Upper lobe of left lung (tissue), 6 donors: ENCODE measurements around the gene TMBIM4. TPM values are rescaled to one million over a fixed set of nuclear protein-coding genes. Genes with fewer than 3 reads are reported as not detected.

Experiments
- ATAC-seq, 2 donors: fragments of 200-7000 bp; cut with Tn5 transposase; one replicate each; pipeline ENCODE4 v1.9.1; 2022; ENCODE audit warnings: mild to moderate bottlenecking in 2 of 2, moderate library complexity in 2 of 2; ENCODE audit not compliant: low FRiP score in 2 of 2
- DNase-seq, 2 donors: peaks; one replicate each; pipeline ENCODE4 v3.0.0-alpha.2; 2019 to 2020
- H3K27ac ChIP-seq, 4 donors: fragments of 200-600 bp; sonication (generic); one replicate each; pipeline ENCODE4 v1.5.1; 2016 to 2019
- H3K27me3 ChIP-seq, 4 donors: fragments of 200-600 bp; sonication (generic); one replicate each; pipeline ENCODE4 v1.5.1; 2017 to 2019
- H3K36me3 ChIP-seq, 4 donors: fragments of 200-600 bp; sonication (generic); one replicate each; pipeline ENCODE4 v1.5.1; 2016 to 2019
- H3K4me1 ChIP-seq, 4 donors: fragments of 200-600 bp; sonication (generic); one replicate each; pipeline ENCODE4 v1.5.1; 2018 to 2019
- H3K4me3 ChIP-seq, 4 donors: fragments of 200-600 bp; sonication (generic); one replicate each; pipeline ENCODE4 v1.5.1; 2017 to 2019; ENCODE audit warnings: mild to moderate bottlenecking in 2 of 4, moderate library complexity in 1 of 4
- H3K9me3 ChIP-seq, 4 donors: fragments of 200-600 bp; sonication (generic); one replicate each; pipeline ENCODE4 v1.5.1; 2018 to 2019
- CTCF ChIP-seq, 6 experiments: fragments of 450-650 bp in 4 of 6; fragments of 200-600 bp in 2 of 6; sonication (generic) in 2 of 6; IDR thresholded peaks; one replicate each; pipeline ENCODE4 v1.5.1; 2016 to 2019; ENCODE audit warnings: antibody characterized with exemption in 6 of 6
- EP300 ChIP-seq, 4 donors: sonication (generic); formaldehyde crosslinking; IDR thresholded peaks; one replicate each; pipeline ENCODE4 v1.5.1; 2017; ENCODE audit warnings: antibody characterized with exemption in 4 of 4, control low read depth in 2 of 4
- POLR2A ChIP-seq, 4 donors: fragments of 450-650 bp; IDR thresholded peaks; one replicate each; pipeline ENCODE4 v1.5.1; 2016 to 2017; ENCODE audit warnings: antibody characterized with exemption in 4 of 4, mild to moderate bottlenecking in 2 of 4
- POLR2AphosphoS5 ChIP-seq, 2 donors: sonication (generic); formaldehyde crosslinking; IDR thresholded peaks; one replicate each; pipeline ENCODE4 v1.5.1; 2017; ENCODE audit warnings: antibody characterized with exemption in 2 of 2
- WGBS, 2 donors: methylation state at CpG; one replicate each; pipeline ENCODE4 v1.1.5; 2017 to 2018; 5-methylcytosine and 5-hydroxymethylcytosine counted together
- total RNA-seq, 6 donors: library from RNA; depleted of rRNA in 4 of 6; stranded (reverse); fragments of >200 nt in 4 of 6; gene quantifications; one replicate each; pipeline versions ENCODE4 v1.1.0 to v1.2.1, GENCODE V29; 2016 to 2021
- donor health status: DM: no; HTN: no; CAD: no; lungs with moderate emphysema.
- donor health status: DM: no; HTN: yes; CAD: no; lungs with severe emphysema.

Gene TMBIM4
- total RNA-seq, 6 donors from 2014 or later: 19.9 to 168 (median 114) TPM

GRCh38 chr12:66127650-66128049 is 42.1 kb downstream of the TMBIM4 start:
- no peaks in the 10 kb centered on the region for H3K27me3 ChIP-seq
- H3K36me3 ChIP-seq: peaks cover 13 to 53% (median 34%) of the 10 kb centered on the region in 4 donors
- DNase-seq: no peak
- peaks cover 11 to 27% (median 13%) of the 10 kb centered on the region in 4 donors for H3K4me1 ChIP-seq
- no peaks in the 10 kb centered on the region for H3K9me3 ChIP-seq
- H3K27ac ChIP-seq: no peak overlapping the region
- 82 to 91% methylated on average over 1 of the region's 1 CpG for WGBS, 2 donors
- TF ChIP-seq EP300 (IDR thresholded peaks at IDR 0.05): no peak
- TF ChIP-seq POLR2A (IDR thresholded peaks at IDR 0.05): no peak
- no peak for TF ChIP-seq POLR2AphosphoS5 (IDR thresholded peaks at IDR 0.05)
- no peak for TF ChIP-seq CTCF (IDR thresholded peaks at IDR 0.05)
- no peak for ATAC-seq
- H3K4me3 ChIP-seq: no peak overlapping the region

DNA sequence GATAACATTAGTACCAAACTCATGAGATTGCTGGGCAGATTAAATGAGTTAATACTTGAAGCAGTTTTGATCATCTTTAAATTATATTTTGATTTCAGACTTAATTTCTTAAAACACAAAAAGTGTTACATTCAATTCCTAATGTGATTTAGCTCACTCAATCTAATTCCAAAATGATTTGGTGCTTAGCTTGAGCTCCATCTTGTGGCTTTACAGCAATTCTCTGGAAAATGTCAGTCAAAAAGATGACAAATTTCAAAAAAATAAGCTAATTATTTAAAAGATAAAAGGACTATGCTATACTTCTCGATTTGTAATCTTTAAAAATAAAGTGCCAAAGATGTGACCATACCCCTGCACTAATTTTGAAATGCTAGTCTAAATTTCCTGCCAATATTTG is 49.3 kb downstream of the TMBIM4 start:
- Histone ChIP-seq H3K27ac (no peak overlapping the region), H3K4me3 (no peak overlapping the region), H3K9me3 (no peaks in the 10 kb centered on the region), H3K36me3 (peaks cover 15 to 52% (median 31%) of the 10 kb centered on the region in 4 donors), H3K4me1 (peaks cover 0 to 4% (median 0%) of the 10 kb centered on the region in 4 donors), H3K27me3 (no peaks in the 10 kb centered on the region)
- DNase-seq: no peak
- 82 to 84% methylated on average over 1 of the region's 1 CpG for WGBS, 2 donors
- no peak for ATAC-seq
- no peak for TF ChIP-seq POLR2AphosphoS5 (IDR thresholded peaks at IDR 0.05)
- TF ChIP-seq EP300 (IDR thresholded peaks at IDR 0.05): no peak
- TF ChIP-seq POLR2A (IDR thresholded peaks at IDR 0.05): no peak
- no peak for TF ChIP-seq CTCF (IDR thresholded peaks at IDR 0.05)

DNA sequence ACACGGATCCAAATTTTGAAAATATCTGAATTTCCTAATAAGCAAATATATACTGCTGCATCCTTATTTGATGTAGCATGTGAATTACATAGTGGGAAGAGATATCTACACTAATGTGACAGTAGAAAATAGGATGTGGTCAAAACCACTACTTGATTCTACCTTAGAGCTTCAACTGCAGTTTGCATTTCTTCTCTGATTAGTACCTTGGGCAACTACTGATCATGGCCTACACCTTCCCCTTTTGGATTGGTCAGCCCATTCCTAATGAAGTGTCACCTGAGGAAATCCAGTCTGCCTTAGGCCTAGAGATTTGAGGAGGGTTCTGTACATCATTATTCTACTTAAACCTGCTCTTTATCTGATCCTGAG is 49.9 kb downstream of the TMBIM4 start:
- Histone ChIP-seq H3K27me3 (no peaks in the 10 kb centered on the region), H3K36me3 (peaks cover 9 to 46% (median 28%) of the 10 kb centered on the region in 4 donors), H3K9me3 (no peaks in the 10 kb centered on the region), H3K4me3 (no peak overlapping the region), H3K4me1 (peaks cover 0 to 4% (median 0%) of the 10 kb centered on the region in 4 donors), H3K27ac (no peak overlapping the region)
- DNase-seq: no peak
- TF ChIP-seq POLR2A (IDR thresholded peaks at IDR 0.05): no peak
- 79 to 89% methylated on average over 1 of the region's 1 CpG for WGBS, 2 donors
- ATAC-seq: no peak

DNA sequence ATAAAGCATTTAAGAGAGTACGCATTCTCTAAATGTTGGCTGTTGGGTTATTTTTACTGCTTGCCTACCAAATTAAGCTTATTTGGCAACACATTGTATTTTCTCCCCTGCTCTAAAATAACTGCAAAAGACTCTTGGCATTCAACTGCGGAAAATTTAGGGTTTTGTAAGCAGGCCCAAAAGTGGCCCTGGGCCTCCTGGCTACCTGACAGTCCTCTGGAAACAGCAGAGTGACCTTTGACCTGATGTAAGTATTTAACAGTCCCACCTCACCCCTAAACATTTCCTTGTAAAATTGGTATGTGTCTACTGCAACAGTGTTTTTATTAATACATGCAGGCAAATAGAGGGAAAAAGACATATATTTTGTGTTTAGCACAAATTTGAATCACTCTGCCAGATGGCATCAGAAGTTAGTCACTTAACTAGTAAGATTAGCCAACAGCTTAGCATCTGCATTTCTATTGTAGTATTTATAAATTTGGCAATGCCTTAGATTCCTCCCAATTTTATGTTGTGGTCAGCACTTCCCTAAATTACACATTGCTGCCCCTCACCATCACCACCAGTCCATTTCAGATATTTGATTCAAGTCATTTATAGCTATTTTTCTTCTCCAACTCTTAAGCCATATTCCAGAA is 50.4 kb downstream of the TMBIM4 start:
- no peak for DNase-seq
- H3K9me3 ChIP-seq: no peaks in the 10 kb centered on the region
- no peak for ATAC-seq
- H3K4me1 ChIP-seq: peaks cover 0 to 4% (median 0%) of the 10 kb centered on the region in 4 donors
- H3K27me3 ChIP-seq: no peaks in the 10 kb centered on the region
- H3K4me3 ChIP-seq: no peak overlapping the region
- no peak for TF ChIP-seq POLR2AphosphoS5 (IDR thresholded peaks at IDR 0.05)
- TF ChIP-seq EP300 (IDR thresholded peaks at IDR 0.05): no peak
- TF ChIP-seq CTCF (IDR thresholded peaks at IDR 0.05): no peak
- no peak for TF ChIP-seq POLR2A (IDR thresholded peaks at IDR 0.05)
- peaks cover 9 to 41% (median 24%) of the 10 kb centered on the region in 4 donors for H3K36me3 ChIP-seq
- H3K27ac ChIP-seq: no peak overlapping the region
- 81% methylated on average over 2 of the region's 2 CpGs for WGBS, 2 donors

DNA sequence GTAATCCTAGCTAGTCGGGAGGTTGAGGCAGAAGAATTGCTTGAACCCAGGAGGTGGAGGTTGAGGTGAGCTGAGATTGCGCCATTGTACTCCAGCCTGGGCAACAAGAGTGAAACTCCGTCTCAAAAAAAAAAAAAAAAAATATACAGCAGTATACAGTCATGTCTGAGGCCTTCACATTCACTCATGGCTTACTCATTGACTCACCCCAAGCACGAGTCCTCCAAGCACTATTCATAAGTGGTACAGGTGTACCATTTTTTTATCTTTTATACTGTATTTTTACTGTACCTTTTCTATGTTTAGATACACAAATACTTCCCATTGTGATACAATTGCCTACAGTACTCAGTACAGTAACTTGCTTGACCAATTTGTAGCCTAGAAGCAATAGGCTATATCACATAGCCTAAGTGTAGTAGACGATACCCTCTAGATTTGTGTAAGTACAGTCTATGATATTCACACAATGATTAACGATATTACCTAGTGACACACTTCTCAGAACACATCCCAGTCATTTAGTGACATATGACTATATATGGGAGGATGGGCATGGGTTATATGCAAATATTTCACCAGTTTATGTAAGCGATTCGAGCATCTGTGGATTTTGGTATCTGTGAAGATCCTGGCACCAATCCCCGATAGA is 51.4 kb downstream of the TMBIM4 start:
- ATAC-seq (no peak), DNase-seq (no peak)
- H3K4me3 ChIP-seq: no peak overlapping the region
- no peak overlapping the region for H3K27ac ChIP-seq
- 91 to 95% methylated on average over 9 of the region's 9 CpGs for WGBS, 2 donors
- TF ChIP-seq POLR2A (IDR thresholded peaks at IDR 0.05) (no peak), POLR2AphosphoS5 (IDR thresholded peaks at IDR 0.05) (no peak), CTCF (IDR thresholded peaks at IDR 0.05) (no peak), EP300 (IDR thresholded peaks at IDR 0.05) (no peak)
- H3K27me3 ChIP-seq: no peaks in the 10 kb centered on the region
- H3K4me1 ChIP-seq: peaks cover 0 to 4% (median 0%) of the 10 kb centered on the region in 4 donors
- peaks cover 7 to 31% (median 16%) of the 10 kb centered on the region in 4 donors for H3K36me3 ChIP-seq
- H3K9me3 ChIP-seq: no peaks in the 10 kb centered on the region
